ENCODE measurements around the gene VSTM2B. TPM values are rescaled to one million over a fixed set of nuclear protein-coding genes. Genes with fewer than 3 reads are reported as not detected.

The VSTM2B gene
- polyA plus RNA-seq = 1 to 10 TPM in 1 of 4 donors, under 1 TPM in 1, not detected in 2; 0.04 to 6.9 TPM
- long read RNA-seq, donor 1, partial matches to known transcripts = 0 of 1 reads
- long read RNA-seq, donor 1, other reads (novel, unspliced or antisense) = 0 of 1 reads
- long read RNA-seq, donor 2 = 0 reads
- long read RNA-seq, donor 3 = 0 reads
- long read RNA-seq, donor 4 = 0 reads
- long read RNA-seq, donor 5 = 0 reads
- long read RNA-seq, donor 6 = 0 reads
- long read RNA-seq, donor 7 = 0 reads
- long read RNA-seq, donor 8 = 0 reads
- long read RNA-seq, donor 9 = 0 reads
- long read RNA-seq, donor 10, partial matches to known transcripts = 10 of 10 reads
- long read RNA-seq, donor 10, other reads (novel, unspliced or antisense) = 0 of 10 reads

- Histone ChIP-seq H3K4me1 (ENCODE audit: control insufficient read depth in 3 of 3, insufficient read depth in 2 of 3, low read depth in 1 of 3, low read length in 2 of 3) (peaks cover 0 to 7% (median 0%) of the 10 kb centered on the region in 3 donors), H3K9me3 (ENCODE audit: control insufficient read depth in 2 of 2, insufficient read depth in 1 of 2, low read depth in 1 of 2, low read length in 1 of 2) (no peaks in the 10 kb centered on the region), H3K27ac (ENCODE audit: low read depth in 1 of 3, low read length in 2 of 3) (no peak within 1 kb of the TSS), H3K4me3 (ENCODE audit: low read depth in 1 of 3, low read length in 3 of 3) (peak within 1 kb of the TSS in 1 of 3 donors; percentile 12), H3K36me3 (ENCODE audit: control insufficient read depth in 3 of 3, insufficient read depth in 2 of 3, low read depth in 1 of 3, low read length in 3 of 3) (no peaks in the 10 kb centered on the region), H3K27me3 (ENCODE audit: control insufficient read depth in 3 of 3, insufficient read depth in 3 of 3, low read length in 3 of 3) (peaks cover 27 to 44% (median 41%) of the 10 kb centered on the region in 3 donors)
- peak in 1 of 2 donors; percentile 21 for DNase-seq
- 2 to 6% (median 5%) methylated on average over 44 to 97 of the region's 104 CpGs for WGBS, 3 donors
- no peak for FAIRE-seq
Observed at GRCh38 chr19:29525901-29526729, at the start of gene VSTM2B. Gene VSTM2B, plus strand, starts transcription at chr19:29525994. Its CDS starts 590 bp downstream, at chr19:29526584.

GRCh38 chr19:29476528-29476927, 49.3 kb upstream of the VSTM2B start:
- no peaks in the 10 kb centered on the region for H3K36me3 ChIP-seq (ENCODE audit: control insufficient read depth in 3 of 3, insufficient read depth in 2 of 3, low read depth in 1 of 3, low read length in 3 of 3)
- FAIRE-seq = no peak
- H3K9me3 ChIP-seq (ENCODE audit: control insufficient read depth in 2 of 2, insufficient read depth in 1 of 2, low read depth in 1 of 2, low read length in 1 of 2) = peaks cover 0 to 3% of the 10 kb centered on the region in 2 donors
- no peaks in the 10 kb centered on the region for H3K27me3 ChIP-seq (ENCODE audit: control insufficient read depth in 3 of 3, insufficient read depth in 3 of 3, low read length in 3 of 3)
- no peak for DNase-seq
- no peak overlapping the region for H3K27ac ChIP-seq (ENCODE audit: low read depth in 1 of 3, low read length in 2 of 3)
- H3K4me3 ChIP-seq (ENCODE audit: low read depth in 1 of 3, low read length in 3 of 3) = no peak overlapping the region
- 57 to 61% (median 59%) methylated on average over 4 of the region's 4 CpGs for WGBS, 3 donors
- H3K4me1 ChIP-seq (ENCODE audit: control insufficient read depth in 3 of 3, insufficient read depth in 2 of 3, low read depth in 1 of 3, low read length in 2 of 3) = no peaks in the 10 kb centered on the region

DNA sequence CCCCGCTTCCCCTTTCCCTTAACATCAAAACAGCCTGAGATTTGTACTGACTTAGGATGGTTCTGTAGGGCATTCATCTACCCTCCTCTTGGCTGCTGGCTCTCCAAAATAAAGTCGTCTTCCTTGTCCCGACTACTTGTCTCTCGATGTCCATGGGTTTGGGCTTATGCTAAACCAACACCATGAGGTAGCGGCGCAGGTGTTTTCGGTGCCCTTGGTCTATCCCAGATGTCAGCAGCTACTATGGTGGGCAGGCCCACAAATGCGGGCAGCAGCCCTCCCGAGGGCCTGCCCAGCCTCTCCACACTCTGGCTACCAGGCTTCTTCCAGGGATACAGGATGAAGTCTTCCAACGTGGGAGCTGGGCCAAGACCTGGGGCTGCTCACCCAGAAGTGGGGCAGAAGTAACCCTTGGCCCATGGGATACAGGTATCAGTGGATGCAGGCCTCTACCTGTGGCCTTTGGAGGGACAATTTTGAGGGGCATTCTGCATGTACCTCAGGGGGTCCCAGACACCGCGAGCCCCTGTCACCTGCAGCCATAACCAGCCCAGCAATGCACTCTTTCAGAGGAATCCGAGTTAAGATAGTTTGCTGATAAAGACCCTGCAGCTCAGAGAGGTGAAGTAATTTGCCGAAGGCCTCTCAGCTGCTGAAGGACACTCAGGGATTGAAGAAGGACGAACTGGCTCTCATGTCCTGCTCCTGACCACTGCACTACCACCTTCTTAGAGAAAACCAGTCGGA, 47.8 kb upstream of the VSTM2B start:
- FAIRE-seq = no peak
- Histone ChIP-seq H3K36me3 (ENCODE audit: control insufficient read depth in 3 of 3, insufficient read depth in 2 of 3, low read depth in 1 of 3, low read length in 3 of 3) (no peaks in the 10 kb centered on the region), H3K27me3 (ENCODE audit: control insufficient read depth in 3 of 3, insufficient read depth in 3 of 3, low read length in 3 of 3) (no peaks in the 10 kb centered on the region), H3K4me3 (ENCODE audit: low read depth in 1 of 3, low read length in 3 of 3) (no peak overlapping the region), H3K4me1 (ENCODE audit: control insufficient read depth in 3 of 3, insufficient read depth in 2 of 3, low read depth in 1 of 3, low read length in 2 of 3) (no peaks in the 10 kb centered on the region), H3K27ac (ENCODE audit: low read depth in 1 of 3, low read length in 2 of 3) (no peak overlapping the region), H3K9me3 (ENCODE audit: control insufficient read depth in 2 of 2, insufficient read depth in 1 of 2, low read depth in 1 of 2, low read length in 1 of 2) (peaks cover 0 to 3% of the 10 kb centered on the region in 2 donors)
- 81 to 87% (median 85%) methylated on average over 16 of the region's 16 CpGs for WGBS, 3 donors
- no peak for DNase-seq

GRCh38 chr19:29478578-29479565, 46.9 kb upstream of the VSTM2B start:
- DNase-seq (peak in 1 of 2 donors; percentile 38), FAIRE-seq (no peak)
- no peak overlapping the region for H3K27ac ChIP-seq (ENCODE audit: low read depth in 1 of 3, low read length in 2 of 3)
- 61 to 65% (median 63%) methylated on average over 32 to 34 of the region's 34 CpGs for WGBS, 3 donors
- H3K36me3 ChIP-seq (ENCODE audit: control insufficient read depth in 3 of 3, insufficient read depth in 2 of 3, low read depth in 1 of 3, low read length in 3 of 3) = no peaks in the 10 kb centered on the region
- no peaks in the 10 kb centered on the region for H3K4me1 ChIP-seq (ENCODE audit: control insufficient read depth in 3 of 3, insufficient read depth in 2 of 3, low read depth in 1 of 3, low read length in 2 of 3)
- H3K27me3 ChIP-seq (ENCODE audit: control insufficient read depth in 3 of 3, insufficient read depth in 3 of 3, low read length in 3 of 3) = no peaks in the 10 kb centered on the region
- H3K9me3 ChIP-seq (ENCODE audit: control insufficient read depth in 2 of 2, insufficient read depth in 1 of 2, low read depth in 1 of 2, low read length in 1 of 2) = peaks cover 0 to 3% of the 10 kb centered on the region in 2 donors
- no peak overlapping the region for H3K4me3 ChIP-seq (ENCODE audit: low read depth in 1 of 3, low read length in 3 of 3)

GRCh38 chr19:29479941-29480340, 45.9 kb upstream of the VSTM2B start:
- no peak for DNase-seq
- Histone ChIP-seq H3K36me3 (ENCODE audit: control insufficient read depth in 3 of 3, insufficient read depth in 2 of 3, low read depth in 1 of 3, low read length in 3 of 3) (no peaks in the 10 kb centered on the region), H3K9me3 (ENCODE audit: control insufficient read depth in 2 of 2, insufficient read depth in 1 of 2, low read depth in 1 of 2, low read length in 1 of 2) (peaks cover 0 to 3% of the 10 kb centered on the region in 2 donors), H3K27me3 (ENCODE audit: control insufficient read depth in 3 of 3, insufficient read depth in 3 of 3, low read length in 3 of 3) (no peaks in the 10 kb centered on the region), H3K4me3 (ENCODE audit: low read depth in 1 of 3, low read length in 3 of 3) (no peak overlapping the region), H3K27ac (ENCODE audit: low read depth in 1 of 3, low read length in 2 of 3) (no peak overlapping the region), H3K4me1 (ENCODE audit: control insufficient read depth in 3 of 3, insufficient read depth in 2 of 3, low read depth in 1 of 3, low read length in 2 of 3) (no peaks in the 10 kb centered on the region)
- 64 to 84% (median 81%) methylated on average over 3 of the region's 3 CpGs for WGBS, 3 donors
- FAIRE-seq = no peak

DNA sequence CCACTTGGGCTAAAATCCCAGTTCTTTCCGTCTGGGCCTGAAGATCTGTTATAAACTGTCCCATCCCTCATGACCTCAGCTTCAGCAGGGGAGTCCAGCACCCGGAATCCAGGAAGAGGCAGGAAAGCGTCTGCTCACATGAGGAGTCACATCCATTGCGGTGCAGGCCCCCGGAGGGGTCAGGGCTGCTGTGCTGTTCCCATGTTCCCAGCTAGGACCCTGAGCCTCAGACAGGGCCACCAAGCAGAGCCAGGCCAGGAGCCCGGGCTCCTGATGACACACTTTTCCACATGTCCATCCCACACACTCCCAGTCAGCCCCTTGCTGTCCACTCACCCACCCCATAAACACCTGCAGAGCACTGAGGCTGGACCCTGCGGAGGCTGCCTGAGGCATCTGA, 45.3 kb upstream of the VSTM2B start:
- H3K4me1 ChIP-seq (ENCODE audit: control insufficient read depth in 3 of 3, insufficient read depth in 2 of 3, low read depth in 1 of 3, low read length in 2 of 3) = no peaks in the 10 kb centered on the region
- H3K27ac ChIP-seq (ENCODE audit: low read depth in 1 of 3, low read length in 2 of 3) = no peak overlapping the region
- no peaks in the 10 kb centered on the region for H3K36me3 ChIP-seq (ENCODE audit: control insufficient read depth in 3 of 3, insufficient read depth in 2 of 3, low read depth in 1 of 3, low read length in 3 of 3)
- WGBS, 3 donors = 84 to 86% (median 85%) methylated on average over 6 to 7 of the region's 7 CpGs
- DNase-seq = no peak
- H3K4me3 ChIP-seq (ENCODE audit: low read depth in 1 of 3, low read length in 3 of 3) = no peak overlapping the region
- FAIRE-seq = no peak
- H3K9me3 ChIP-seq (ENCODE audit: control insufficient read depth in 2 of 2, insufficient read depth in 1 of 2, low read depth in 1 of 2, low read length in 1 of 2) = peaks cover 0 to 3% of the 10 kb centered on the region in 2 donors
- H3K27me3 ChIP-seq (ENCODE audit: control insufficient read depth in 3 of 3, insufficient read depth in 3 of 3, low read length in 3 of 3) = no peaks in the 10 kb centered on the region

- WGBS, 3 donors = 68 to 71% (median 71%) methylated on average over 7 of the region's 7 CpGs
- no peaks in the 10 kb centered on the region for H3K27me3 ChIP-seq (ENCODE audit: control insufficient read depth in 3 of 3, insufficient read depth in 3 of 3, low read length in 3 of 3)
- no peaks in the 10 kb centered on the region for H3K36me3 ChIP-seq (ENCODE audit: control insufficient read depth in 3 of 3, insufficient read depth in 2 of 3, low read depth in 1 of 3, low read length in 3 of 3)
- no peak overlapping the region for H3K27ac ChIP-seq (ENCODE audit: low read depth in 1 of 3, low read length in 2 of 3)
- FAIRE-seq (no peak), DNase-seq (no peak)
- no peak overlapping the region for H3K4me3 ChIP-seq (ENCODE audit: low read depth in 1 of 3, low read length in 3 of 3)
- peaks cover 0 to 3% of the 10 kb centered on the region in 2 donors for H3K9me3 ChIP-seq (ENCODE audit: control insufficient read depth in 2 of 2, insufficient read depth in 1 of 2, low read depth in 1 of 2, low read length in 1 of 2)
- no peaks in the 10 kb centered on the region for H3K4me1 ChIP-seq (ENCODE audit: control insufficient read depth in 3 of 3, insufficient read depth in 2 of 3, low read depth in 1 of 3, low read length in 2 of 3)
Observed at GRCh38 chr19:29482855-29483640, 42.7 kb upstream of the VSTM2B start.

All from small intestine (tissue), 16 donors.